NK-92 (cell line): ENCODE data around the gene HEMGN.

Experiments used
- DNase-seq: peaks from one replicate; lab custom pipeline; 2025; ENCODE audit not compliant: unreplicated experiment; lab: John Stamatoyannopoulos, UW

HEMGN gene

GRCh38 chr9:97900738-97901565 lies 37.0 kb downstream of the HEMGN start:
- DNase-seq, result no peak

GRCh38 chr9:97900103-97900737 lies 37.8 kb downstream of the HEMGN start:
- no peak for DNase-seq

- no peak for DNase-seq
Measured at GRCh38 chr9:97895695-97896332, 42.2 kb downstream of the HEMGN start.

- no peak for DNase-seq
Measured at GRCh38 chr9:97895211-97895610, 42.8 kb downstream of the HEMGN start.

GRCh38 chr9:97892421-97892820 lies 45.6 kb downstream of the HEMGN start:
- no peak for DNase-seq

- DNase-seq, result no peak
Measured at GRCh38 chr9:97891736-97892135, 46.2 kb downstream of the HEMGN start.

- DNase-seq, result no peak
Measured at GRCh38 chr9:97889941-97890887, 47.8 kb downstream of the HEMGN start.

GRCh38 chr9:97880336-97880735 lies 57.6 kb downstream of the HEMGN start:
- DNase-seq, result no peak
